ENCODE data around the gene TMEM69.

DNA sequence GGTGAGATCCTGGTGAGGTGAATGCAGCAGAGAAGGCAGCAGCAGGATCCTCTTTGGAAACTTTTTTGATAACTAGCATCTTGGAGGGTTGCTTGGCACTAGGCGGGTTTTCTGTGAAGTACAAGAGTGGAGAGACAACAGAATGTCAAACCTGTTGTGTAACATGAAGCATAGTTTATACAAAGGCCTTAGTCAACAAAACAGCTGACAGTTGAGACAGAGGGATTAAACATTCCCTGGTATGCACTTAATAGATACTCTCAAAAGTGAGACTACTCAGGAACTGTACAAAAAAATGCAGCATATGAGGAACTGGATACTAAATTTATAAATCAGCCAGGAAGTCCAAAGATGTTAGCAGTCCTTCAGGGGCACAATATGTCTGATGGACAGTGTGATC lies 47.7 kb upstream of the TMEM69 start:
- no peak for TF ChIP-seq POLR2AphosphoS2 (conservative IDR thresholded peaks at IDR 0.05; ENCODE audit: low read length)
- TF ChIP-seq ESRRA (IDR thresholded peaks at IDR 0.05; ENCODE audit: borderline replicate concordance, low read length): no peak

All from A549 (cell line).